ENCODE results near the gene CLRN1. TPM values are rescaled to one million over a fixed set of nuclear protein-coding genes. Genes with fewer than 3 reads are reported as not detected.

CLRN1 gene
- total and polyA plus RNA-seq, 2 experiments from 2014 or later, result 0.45 to 0.69 TPM

DNA sequence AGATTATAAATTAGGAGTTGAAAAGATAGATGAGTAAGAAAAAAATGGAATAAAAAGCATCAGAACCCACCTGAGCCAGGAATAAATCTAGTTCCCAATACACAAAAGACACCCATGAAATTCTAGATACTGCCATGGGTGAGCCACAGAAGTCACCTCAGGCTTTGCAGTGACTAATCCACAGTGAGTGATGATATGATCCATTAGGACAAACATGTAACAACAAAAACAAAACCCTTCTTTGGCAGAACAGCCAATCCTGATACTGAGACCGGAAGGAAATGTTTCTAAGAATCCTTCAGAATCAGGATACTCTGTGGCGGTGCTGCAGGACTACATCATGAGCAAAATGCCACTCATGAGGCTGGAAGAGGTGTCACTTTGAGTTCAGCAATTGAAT is 52.3 kb downstream of the CLRN1 start:
- no peaks in the 10 kb centered on the region for H3K9me3 Mint-ChIP-seq
- no peak overlapping the region for H3K27ac Mint-ChIP-seq
- no peaks in the 10 kb centered on the region for H3K79me2 ChIP-seq (replicated peaks; ENCODE audit: insufficient read depth)
- H4K20me1 ChIP-seq (replicated peaks; ENCODE audit: insufficient read depth), result no peaks in the 10 kb centered on the region
- no peak overlapping the region for H3K4me3 ChIP-seq
- H3F3A ChIP-seq (replicated peaks; ENCODE audit: low read depth), result no peaks in the 10 kb centered on the region; the same call in 1 of the 2 replicates
- H2AFZ ChIP-seq, result no peak overlapping the region
- ATAC-seq (no peak), DNase-seq (ENCODE audit: low spot score) (no peak)
- peaks cover 7% of the 10 kb centered on the region; the same call in 1 of the 2 replicates for H3K9me2 ChIP-seq (ENCODE audit: insufficient read depth)
- no peak overlapping the region for H3K4me3 Mint-ChIP-seq
- H3K4me2 ChIP-seq, result no peak overlapping the region
- no peaks in the 10 kb centered on the region for H3K27me3 ChIP-seq (ENCODE audit: insufficient read depth)
- peaks cover 7% of the 10 kb centered on the region for H3K27me3 Mint-ChIP-seq (ENCODE audit: insufficient read depth, low read depth, poor library complexity)
- no peaks in the 10 kb centered on the region for H3K36me3 ChIP-seq (ENCODE audit: insufficient read depth)
- H3K27ac ChIP-seq (ENCODE audit: low read depth), result no peak overlapping the region
- no peak for TF ChIP-seq NANOG (IDR thresholded peaks at IDR 0.05; ENCODE audit: borderline replicate concordance)
- no peak for TF ChIP-seq EZH2phosphoT487 (IDR thresholded peaks at IDR 0.05; ENCODE audit: unreplicated experiment)
- TF ChIP-seq ZNF114 (CRISPR knock-in tag; IDR thresholded peaks at IDR 0.05), result no peak
- TF ChIP-seq, protein P1, sequence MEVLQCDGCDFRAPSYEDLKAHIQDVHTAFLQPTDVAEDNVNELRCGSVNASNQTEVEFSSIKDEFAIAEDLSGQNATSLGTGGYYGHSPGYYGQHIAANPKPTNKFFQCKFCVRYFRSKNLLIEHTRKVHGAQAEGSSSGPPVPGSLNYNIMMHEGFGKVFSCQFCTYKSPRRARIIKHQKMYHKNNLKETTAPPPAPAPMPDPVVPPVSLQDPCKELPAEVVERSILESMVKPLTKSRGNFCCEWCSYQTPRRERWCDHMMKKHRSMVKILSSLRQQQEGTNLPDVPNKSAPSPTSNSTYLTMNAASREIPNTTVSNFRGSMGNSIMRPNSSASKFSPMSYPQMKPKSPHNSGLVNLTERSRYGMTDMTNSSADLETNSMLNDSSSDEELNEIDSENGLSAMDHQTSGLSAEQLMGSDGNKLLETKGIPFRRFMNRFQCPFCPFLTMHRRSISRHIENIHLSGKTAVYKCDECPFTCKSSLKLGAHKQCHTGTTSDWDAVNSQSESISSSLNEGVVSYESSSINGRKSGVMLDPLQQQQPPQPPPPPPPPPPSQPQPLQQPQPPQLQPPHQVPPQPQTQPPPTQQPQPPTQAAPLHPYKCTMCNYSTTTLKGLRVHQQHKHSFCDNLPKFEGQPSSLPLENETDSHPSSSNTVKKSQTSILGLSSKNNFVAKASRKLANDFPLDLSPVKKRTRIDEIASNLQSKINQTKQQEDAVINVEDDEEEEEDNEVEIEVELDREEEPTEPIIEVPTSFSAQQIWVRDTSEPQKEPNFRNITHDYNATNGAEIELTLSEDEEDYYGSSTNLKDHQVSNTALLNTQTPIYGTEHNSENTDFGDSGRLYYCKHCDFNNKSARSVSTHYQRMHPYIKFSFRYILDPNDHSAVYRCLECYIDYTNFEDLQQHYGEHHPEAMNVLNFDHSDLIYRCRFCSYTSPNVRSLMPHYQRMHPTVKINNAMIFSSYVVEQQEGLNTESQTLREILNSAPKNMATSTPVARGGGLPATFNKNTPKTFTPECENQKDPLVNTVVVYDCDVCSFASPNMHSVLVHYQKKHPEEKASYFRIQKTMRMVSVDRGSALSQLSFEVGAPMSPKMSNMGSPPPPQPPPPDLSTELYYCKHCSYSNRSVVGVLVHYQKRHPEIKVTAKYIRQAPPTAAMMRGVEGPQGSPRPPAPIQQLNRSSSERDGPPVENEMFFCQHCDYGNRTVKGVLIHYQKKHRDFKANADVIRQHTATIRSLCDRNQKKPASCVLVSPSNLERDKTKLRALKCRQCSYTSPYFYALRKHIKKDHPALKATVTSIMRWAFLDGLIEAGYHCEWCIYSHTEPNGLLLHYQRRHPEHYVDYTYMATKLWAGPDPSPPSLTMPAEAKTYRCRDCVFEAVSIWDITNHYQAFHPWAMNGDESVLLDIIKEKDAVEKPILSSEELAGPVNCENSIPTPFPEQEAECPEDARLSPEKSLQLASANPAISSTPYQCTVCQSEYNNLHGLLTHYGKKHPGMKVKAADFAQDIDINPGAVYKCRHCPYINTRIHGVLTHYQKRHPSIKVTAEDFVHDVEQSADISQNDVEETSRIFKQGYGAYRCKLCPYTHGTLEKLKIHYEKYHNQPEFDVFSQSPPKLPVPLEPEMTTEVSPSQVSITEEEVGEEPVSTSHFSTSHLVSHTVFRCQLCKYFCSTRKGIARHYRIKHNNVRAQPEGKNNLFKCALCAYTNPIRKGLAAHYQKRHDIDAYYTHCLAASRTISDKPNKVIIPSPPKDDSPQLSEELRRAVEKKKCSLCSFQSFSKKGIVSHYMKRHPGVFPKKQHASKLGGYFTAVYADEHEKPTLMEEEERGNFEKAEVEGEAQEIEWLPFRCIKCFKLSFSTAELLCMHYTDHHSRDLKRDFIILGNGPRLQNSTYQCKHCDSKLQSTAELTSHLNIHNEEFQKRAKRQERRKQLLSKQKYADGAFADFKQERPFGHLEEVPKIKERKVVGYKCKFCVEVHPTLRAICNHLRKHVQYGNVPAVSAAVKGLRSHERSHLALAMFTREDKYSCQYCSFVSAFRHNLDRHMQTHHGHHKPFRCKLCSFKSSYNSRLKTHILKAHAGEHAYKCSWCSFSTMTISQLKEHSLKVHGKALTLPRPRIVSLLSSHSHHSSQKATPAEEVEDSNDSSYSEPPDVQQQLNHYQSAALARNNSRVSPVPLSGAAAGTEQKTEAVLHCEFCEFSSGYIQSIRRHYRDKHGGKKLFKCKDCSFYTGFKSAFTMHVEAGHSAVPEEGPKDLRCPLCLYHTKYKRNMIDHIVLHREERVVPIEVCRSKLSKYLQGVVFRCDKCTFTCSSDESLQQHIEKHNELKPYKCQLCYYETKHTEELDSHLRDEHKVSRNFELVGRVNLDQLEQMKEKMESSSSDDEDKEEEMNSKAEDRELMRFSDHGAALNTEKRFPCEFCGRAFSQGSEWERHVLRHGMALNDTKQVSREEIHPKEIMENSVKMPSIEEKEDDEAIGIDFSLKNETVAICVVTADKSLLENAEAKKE (CRISPR knock-in tag; IDR thresholded peaks at IDR 0.05), result no peak
- TF ChIP-seq JUNB (IDR thresholded peaks at IDR 0.05; ENCODE audit: unreplicated experiment), result no peak
- no peak for TF ChIP-seq ZNF331 (CRISPR knock-in tag; IDR thresholded peaks at IDR 0.05; ENCODE audit: low read depth)
- TF ChIP-seq CREB1 (CRISPR knock-in tag; IDR thresholded peaks at IDR 0.05; ENCODE audit: low read depth), result no peak
- no peak for TF ChIP-seq STAT1 (IDR thresholded peaks at IDR 0.05; ENCODE audit: unreplicated experiment)
- TF ChIP-seq, protein P2, sequence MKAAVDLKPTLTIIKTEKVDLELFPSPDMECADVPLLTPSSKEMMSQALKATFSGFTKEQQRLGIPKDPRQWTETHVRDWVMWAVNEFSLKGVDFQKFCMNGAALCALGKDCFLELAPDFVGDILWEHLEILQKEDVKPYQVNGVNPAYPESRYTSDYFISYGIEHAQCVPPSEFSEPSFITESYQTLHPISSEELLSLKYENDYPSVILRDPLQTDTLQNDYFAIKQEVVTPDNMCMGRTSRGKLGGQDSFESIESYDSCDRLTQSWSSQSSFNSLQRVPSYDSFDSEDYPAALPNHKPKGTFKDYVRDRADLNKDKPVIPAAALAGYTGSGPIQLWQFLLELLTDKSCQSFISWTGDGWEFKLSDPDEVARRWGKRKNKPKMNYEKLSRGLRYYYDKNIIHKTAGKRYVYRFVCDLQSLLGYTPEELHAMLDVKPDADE (IDR thresholded peaks at IDR 0.05), result no peak
- TF ChIP-seq, protein P3, sequence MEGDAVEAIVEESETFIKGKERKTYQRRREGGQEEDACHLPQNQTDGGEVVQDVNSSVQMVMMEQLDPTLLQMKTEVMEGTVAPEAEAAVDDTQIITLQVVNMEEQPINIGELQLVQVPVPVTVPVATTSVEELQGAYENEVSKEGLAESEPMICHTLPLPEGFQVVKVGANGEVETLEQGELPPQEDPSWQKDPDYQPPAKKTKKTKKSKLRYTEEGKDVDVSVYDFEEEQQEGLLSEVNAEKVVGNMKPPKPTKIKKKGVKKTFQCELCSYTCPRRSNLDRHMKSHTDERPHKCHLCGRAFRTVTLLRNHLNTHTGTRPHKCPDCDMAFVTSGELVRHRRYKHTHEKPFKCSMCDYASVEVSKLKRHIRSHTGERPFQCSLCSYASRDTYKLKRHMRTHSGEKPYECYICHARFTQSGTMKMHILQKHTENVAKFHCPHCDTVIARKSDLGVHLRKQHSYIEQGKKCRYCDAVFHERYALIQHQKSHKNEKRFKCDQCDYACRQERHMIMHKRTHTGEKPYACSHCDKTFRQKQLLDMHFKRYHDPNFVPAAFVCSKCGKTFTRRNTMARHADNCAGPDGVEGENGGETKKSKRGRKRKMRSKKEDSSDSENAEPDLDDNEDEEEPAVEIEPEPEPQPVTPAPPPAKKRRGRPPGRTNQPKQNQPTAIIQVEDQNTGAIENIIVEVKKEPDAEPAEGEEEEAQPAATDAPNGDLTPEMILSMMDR (conservative IDR thresholded peaks at IDR 0.05; ENCODE audit: low read depth in 2 of 2), result no peak
- TF ChIP-seq, protein P4, sequence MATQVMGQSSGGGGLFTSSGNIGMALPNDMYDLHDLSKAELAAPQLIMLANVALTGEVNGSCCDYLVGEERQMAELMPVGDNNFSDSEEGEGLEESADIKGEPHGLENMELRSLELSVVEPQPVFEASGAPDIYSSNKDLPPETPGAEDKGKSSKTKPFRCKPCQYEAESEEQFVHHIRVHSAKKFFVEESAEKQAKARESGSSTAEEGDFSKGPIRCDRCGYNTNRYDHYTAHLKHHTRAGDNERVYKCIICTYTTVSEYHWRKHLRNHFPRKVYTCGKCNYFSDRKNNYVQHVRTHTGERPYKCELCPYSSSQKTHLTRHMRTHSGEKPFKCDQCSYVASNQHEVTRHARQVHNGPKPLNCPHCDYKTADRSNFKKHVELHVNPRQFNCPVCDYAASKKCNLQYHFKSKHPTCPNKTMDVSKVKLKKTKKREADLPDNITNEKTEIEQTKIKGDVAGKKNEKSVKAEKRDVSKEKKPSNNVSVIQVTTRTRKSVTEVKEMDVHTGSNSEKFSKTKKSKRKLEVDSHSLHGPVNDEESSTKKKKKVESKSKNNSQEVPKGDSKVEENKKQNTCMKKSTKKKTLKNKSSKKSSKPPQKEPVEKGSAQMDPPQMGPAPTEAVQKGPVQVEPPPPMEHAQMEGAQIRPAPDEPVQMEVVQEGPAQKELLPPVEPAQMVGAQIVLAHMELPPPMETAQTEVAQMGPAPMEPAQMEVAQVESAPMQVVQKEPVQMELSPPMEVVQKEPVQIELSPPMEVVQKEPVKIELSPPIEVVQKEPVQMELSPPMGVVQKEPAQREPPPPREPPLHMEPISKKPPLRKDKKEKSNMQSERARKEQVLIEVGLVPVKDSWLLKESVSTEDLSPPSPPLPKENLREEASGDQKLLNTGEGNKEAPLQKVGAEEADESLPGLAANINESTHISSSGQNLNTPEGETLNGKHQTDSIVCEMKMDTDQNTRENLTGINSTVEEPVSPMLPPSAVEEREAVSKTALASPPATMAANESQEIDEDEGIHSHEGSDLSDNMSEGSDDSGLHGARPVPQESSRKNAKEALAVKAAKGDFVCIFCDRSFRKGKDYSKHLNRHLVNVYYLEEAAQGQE (IDR thresholded peaks at IDR 0.05; ENCODE audit: unreplicated experiment), result no peak
- TF ChIP-seq POLR2AphosphoS5 (IDR thresholded peaks at IDR 0.05; ENCODE audit: low read depth), result no peak
- no peak for TF ChIP-seq EZH2 (IDR thresholded peaks at IDR 0.05; ENCODE audit: low read depth, unreplicated experiment)
- H3K36me3 Mint-ChIP-seq (ENCODE audit: low read depth), result no peaks in the 10 kb centered on the region
- peaks cover 26% of the 10 kb centered on the region for H3K4me1 ChIP-seq (ENCODE audit: insufficient read depth)
- H3K4me1 Mint-ChIP-seq, result peaks cover 43% of the 10 kb centered on the region
